GM12875 (cell line): ENCODE measurements around the gene RGR.
A peak's percentile ranks its signal among the peaks of the same experiment; 100 is the strongest.

Experiments used
- H3K4me3 ChIP-seq: one replicate; pipeline ENCODE4 v1.5.1; 2011; ENCODE audit warnings: low read depth, low read length, control low read depth
- CTCF ChIP-seq: IDR thresholded peaks from 2 replicates; pipeline ENCODE4 v1.5.1; 2011; ENCODE audit warnings: low read depth, mild to moderate bottlenecking, control low read depth, inconsistent platforms, low read length, moderate library complexity, borderline replicate concordance; ENCODE audit not compliant: insufficient read depth

The RGR gene

GRCh38 chr10:84205853-84206525 lies 38.9 kb upstream of the RGR start:
- no peak for TF ChIP-seq CTCF
- H3K4me3 ChIP-seq = no peak overlapping the region

- no peak overlapping the region for H3K4me3 ChIP-seq
- no peak for TF ChIP-seq CTCF
Measured at GRCh38 chr10:84208023-84208422, 36.8 kb upstream of the RGR start.

GRCh38 chr10:84211566-84211965 lies 33.3 kb upstream of the RGR start:
- no peak for TF ChIP-seq CTCF
- H3K4me3 ChIP-seq = no peak overlapping the region

GRCh38 chr10:84212014-84212413 lies 32.8 kb upstream of the RGR start:
- TF ChIP-seq CTCF = no peak
- H3K4me3 ChIP-seq = no peak overlapping the region

GRCh38 chr10:84213076-84213475 lies 31.8 kb upstream of the RGR start:
- H3K4me3 ChIP-seq = no peak overlapping the region
- TF ChIP-seq CTCF = no peak

GRCh38 chr10:84214046-84214572 lies 30.7 kb upstream of the RGR start:
- H3K4me3 ChIP-seq = no peak overlapping the region
- TF ChIP-seq CTCF = no peak

GRCh38 chr10:84214612-84215235 lies 30.1 kb upstream of the RGR start:
- H3K4me3 ChIP-seq = no peak overlapping the region
- peak; percentile 79 for TF ChIP-seq CTCF
